H9 (cell line): ENCODE results near the gene IFT172. TPM values are rescaled to one million over a fixed set of nuclear protein-coding genes. Genes with fewer than 3 reads are reported as not detected.

ENCODE experiments used
- DNase-seq: peaks from one replicate; pipeline ENCODE4 v3.0.0-alpha.2; 2017
- H2AFZ ChIP-seq: one replicate; pipeline ENCODE4 v1.6.1; 2013; ENCODE audit warnings: mild to moderate bottlenecking, low read length, control low read depth, moderate library complexity
- H2AK5ac ChIP-seq: 2 replicates; pipeline ENCODE4 v1.6.1; 2013; ENCODE audit warnings: low read length, control low read depth, mixed read lengths; ENCODE audit not compliant: insufficient read length
- H2BK120ac ChIP-seq: one replicate; pipeline ENCODE4 v1.6.1; 2013; ENCODE audit warnings: low read depth, mild to moderate bottlenecking, low read length, control low read depth, inconsistent platforms; ENCODE audit not compliant: poor library complexity, severe bottlenecking
- H2BK12ac ChIP-seq: 2 replicates; pipeline ENCODE4 v1.6.1; 2013; ENCODE audit warnings: low read length, control low read depth, mixed read lengths, low read depth; ENCODE audit not compliant: insufficient read length
- H2BK15ac ChIP-seq: 2 replicates; pipeline ENCODE4 v1.6.1; 2013; ENCODE audit warnings: low read depth, low read length, control low read depth
- H2BK20ac ChIP-seq: one replicate; pipeline ENCODE4 v1.6.1; 2013; ENCODE audit warnings: low read depth, mild to moderate bottlenecking, low read length, control low read depth, inconsistent platforms; ENCODE audit not compliant: poor library complexity, severe bottlenecking
- H2BK5ac ChIP-seq: 2 replicates; pipeline ENCODE4 v1.6.1; 2013; ENCODE audit warnings: low read length, control low read depth, mixed read lengths; ENCODE audit not compliant: insufficient read length
- H3K14ac ChIP-seq: 2 replicates; pipeline ENCODE4 v1.6.1; 2013; ENCODE audit warnings: low read length, control low read depth; ENCODE audit not compliant: insufficient read depth
- H3K18ac ChIP-seq: 2 replicates; pipeline ENCODE4 v1.6.1; 2013; ENCODE audit warnings: low read depth, mild to moderate bottlenecking, mixed read lengths, low read length, control low read depth; ENCODE audit not compliant: insufficient read length
- H3K23ac ChIP-seq: 2 replicates; pipeline ENCODE4 v1.6.1; 2013; ENCODE audit warnings: low read length, control low read depth, mixed read lengths, low read depth; ENCODE audit not compliant: insufficient read length
- H3K23me2 ChIP-seq: 2 replicates; pipeline ENCODE4 v1.6.1; 2013; ENCODE audit warnings: low read depth, mild to moderate bottlenecking, mixed read lengths, low read length, control low read depth; ENCODE audit not compliant: insufficient read length, poor library complexity, severe bottlenecking
- H3K27ac ChIP-seq: 2 replicates; pipeline ENCODE4 v1.5.1; 2013; ENCODE audit warnings: low read length, control low read depth, mixed read lengths, low read depth; ENCODE audit not compliant: insufficient read length
- H3K27me3 ChIP-seq: 2 replicates; pipeline ENCODE4 v1.6.1; 2013; ENCODE audit warnings: low read length, control low read depth, inconsistent platforms; ENCODE audit not compliant: insufficient read depth
- H3K4ac ChIP-seq: 2 replicates; pipeline ENCODE4 v1.6.1; 2013; ENCODE audit warnings: low read depth, mild to moderate bottlenecking, control low read depth, inconsistent platforms, low read length, moderate library complexity
- H3K4me1 ChIP-seq: 2 replicates; pipeline ENCODE4 v1.6.1; 2013; ENCODE audit warnings: low read length, control low read depth, inconsistent platforms; ENCODE audit not compliant: insufficient read depth
- H3K4me2 ChIP-seq: 2 replicates; pipeline ENCODE4 v1.6.1; 2013; ENCODE audit warnings: low read length, control low read depth, mixed read lengths; ENCODE audit not compliant: insufficient read length, insufficient read depth
- H3K56ac ChIP-seq: 2 replicates; pipeline ENCODE4 v1.6.1; 2013; ENCODE audit warnings: low read depth, mild to moderate bottlenecking, mixed read lengths, low read length, control low read depth; ENCODE audit not compliant: insufficient read length
- H3K79me1 ChIP-seq: 2 replicates; pipeline ENCODE4 v1.6.1; 2013; ENCODE audit warnings: low read depth, mild to moderate bottlenecking, moderate library complexity, low read length, control low read depth, inconsistent platforms; ENCODE audit not compliant: insufficient read depth, poor library complexity, severe bottlenecking
- H3K79me2 ChIP-seq: 2 replicates; pipeline ENCODE4 v1.6.1; 2013; ENCODE audit warnings: low read length, control low read depth, inconsistent platforms; ENCODE audit not compliant: insufficient read depth
- H3K9ac ChIP-seq: 2 replicates; pipeline ENCODE4 v1.6.1; 2013; ENCODE audit warnings: low read length, control low read depth, mixed read lengths; ENCODE audit not compliant: insufficient read length; ENCODE audit errors: extremely low read depth
- H3K9me3 ChIP-seq: one replicate; pipeline ENCODE4 v1.6.1; 2013; ENCODE audit warnings: low read depth, low read length, inconsistent platforms; ENCODE audit not compliant: control insufficient read depth
- H3T11ph ChIP-seq: one replicate; pipeline ENCODE4 v1.6.1; 2013; ENCODE audit warnings: mild to moderate bottlenecking, low read length, control low read depth, inconsistent platforms
- H4K20me1 ChIP-seq: one replicate; pipeline ENCODE4 v1.6.1; 2013; ENCODE audit not compliant: control insufficient read depth, insufficient read length, insufficient read depth
- H4K5ac ChIP-seq: 2 replicates; pipeline ENCODE4 v1.6.1; 2013; ENCODE audit warnings: low read depth, mild to moderate bottlenecking, mixed read lengths, low read length, control low read depth; ENCODE audit not compliant: insufficient read length
- H4K8ac ChIP-seq: replicated peaks from 2 replicates; pipeline ENCODE4 v1.6.1; 2013; ENCODE audit warnings: low read length, control low read depth, mixed read lengths, low read depth; ENCODE audit not compliant: insufficient read length
- H4K91ac ChIP-seq: 2 replicates; pipeline ENCODE4 v1.6.1; 2013; ENCODE audit warnings: low read depth, mild to moderate bottlenecking, moderate library complexity, mixed read lengths, low read length, control low read depth; ENCODE audit not compliant: insufficient read length
- H3K27ac Mint-ChIP-seq, 3 experiments: 2 replicates in 2 of 3; 3 replicates in 1 of 3; pipeline ENCODE4 v1.8.0; 2020 to 2021; ENCODE audit warnings: mixed read lengths in 3 of 3, mild to moderate bottlenecking in 1 of 3, moderate library complexity in 1 of 3
- H3K27me3 Mint-ChIP-seq: 2 replicates; pipeline ENCODE4 v1.8.0; 2021; ENCODE audit warnings: low read depth, mild to moderate bottlenecking, moderate library complexity, mixed read lengths
- H3K36me3 Mint-ChIP-seq, 3 experiments: 2 replicates in 2 of 3; 3 replicates in 1 of 3; pipeline ENCODE4 v1.8.0; 2020 to 2021; ENCODE audit warnings: low read depth in 3 of 3, mixed read lengths in 3 of 3; ENCODE audit not compliant: insufficient read depth in 1 of 3
- H3K4me1 Mint-ChIP-seq, 2 experiments: 2 replicates each; pipeline ENCODE4 v1.8.0; 2020; ENCODE audit warnings: mixed read lengths in 2 of 2
- H3K4me3 Mint-ChIP-seq, 2 experiments: 2 replicates in 1 of 2; 3 replicates in 1 of 2; pipeline ENCODE4 v1.8.0; 2020 to 2021; ENCODE audit warnings: mild to moderate bottlenecking in 2 of 2, mixed read lengths in 2 of 2, moderate library complexity in 1 of 2
- H3K9me3 Mint-ChIP-seq, 2 experiments: 2 replicates in 1 of 2; 3 replicates in 1 of 2; pipeline ENCODE4 v1.8.0; 2020; ENCODE audit warnings: mild to moderate bottlenecking in 2 of 2, mixed read lengths in 2 of 2, moderate library complexity in 1 of 2
- CTCF ChIP-seq: fragments of 200-600 bp; sonication (generic); conservative IDR thresholded peaks from 3 replicates; pipeline ENCODE4 v1.8.0; 2021; ENCODE audit warnings: antibody characterized with exemption, mild to moderate bottlenecking
- WGBS: extraction: QIAGEN DNeasy Blood & Tissue Kit; methylation state at CpG from one replicate; pipeline ENCODE4 v1.1.7; 2013; ENCODE audit warnings: missing lambda C conversion rate, low lambda C conversion rate, mixed read lengths; ENCODE audit not compliant: insufficient read length; ENCODE audit errors: extremely low coverage; 5-methylcytosine and 5-hydroxymethylcytosine counted together
- total RNA-seq: library from RNA; stranded (reverse); gene quantifications from 2 replicates; pipeline ENCODE4 v1.2.1, GENCODE V29; 2021

Gene IFT172
- total RNA-seq, 1 experiment from 2014 or later: 15.5 TPM

GRCh38 chr2:27522400-27522945, 32.9 kb upstream of the IFT172 start:
- H4K8ac ChIP-seq: no peak overlapping the region
- no peak overlapping the region for H3K27ac ChIP-seq
- Mint-ChIP-seq H3K4me1 (0 out of 4 replicates have a peak, but pooled peaks cover 0 to 2% of the 10 kb centered on the region in 2 experiments), H3K9me3 (no peaks in the 10 kb centered on the region), H3K27me3 (peaks cover 9% of the 10 kb centered on the region), H3K27ac (no peak overlapping the region), H3K4me3 (no peak overlapping the region), H3K36me3 (no peaks in the 10 kb centered on the region)
- H3K18ac ChIP-seq: no peak overlapping the region
- H3T11ph ChIP-seq: no peak overlapping the region
- H3K23me2 ChIP-seq: no peaks in the 10 kb centered on the region
- H4K91ac ChIP-seq: no peak overlapping the region
- no peak overlapping the region for H2AFZ ChIP-seq
- no peak overlapping the region for H3K4ac ChIP-seq
- H3K9ac ChIP-seq: no peak overlapping the region
- no peak overlapping the region for H3K23ac ChIP-seq
- WGBS: no CpG with 5 or more reads among the region's 7 CpGs
- H3K4me2 ChIP-seq: no peak overlapping the region
- no peaks in the 10 kb centered on the region for H3K79me2 ChIP-seq
- no peak overlapping the region for H3K56ac ChIP-seq
- no peak overlapping the region for H2BK15ac ChIP-seq
- no peak overlapping the region for H2BK20ac ChIP-seq
- H3K14ac ChIP-seq: no peak overlapping the region
- H2BK120ac ChIP-seq: no peak overlapping the region
- no peak overlapping the region for H2BK5ac ChIP-seq
- no peaks in the 10 kb centered on the region for H3K27me3 ChIP-seq
- no peak for DNase-seq
- no peak overlapping the region for H2AK5ac ChIP-seq
- no peaks in the 10 kb centered on the region for H3K79me1 ChIP-seq
- H4K20me1 ChIP-seq: no peaks in the 10 kb centered on the region
- TF ChIP-seq CTCF: no peak; the same call in 2 of the 3 replicates
- no peak overlapping the region for H2BK12ac ChIP-seq
- no peaks in the 10 kb centered on the region for H3K9me3 ChIP-seq
- no peaks in the 10 kb centered on the region for H3K4me1 ChIP-seq
- no peak overlapping the region for H4K5ac ChIP-seq
